HG03045 (cell line): ENCODE results near the gene IFT52.
"Not testable (repeated sequence)": the region's sequence is repeated elsewhere in the genome, so short reads cannot be mapped to it uniquely, and the experiment has no call there.

Experiments
- ATAC-seq: cut with Tn5 transposase; IDR thresholded peaks from one replicate; pipeline ENCODE4 v1.9.1; 2021; ENCODE audit warnings: mild to moderate bottlenecking, moderate library complexity; ENCODE audit not compliant: unreplicated experiment

Gene IFT52

GRCh38 chr20:43567477-43567876, 23.3 kb upstream of the IFT52 start:
- no peak for ATAC-seq

DNA sequence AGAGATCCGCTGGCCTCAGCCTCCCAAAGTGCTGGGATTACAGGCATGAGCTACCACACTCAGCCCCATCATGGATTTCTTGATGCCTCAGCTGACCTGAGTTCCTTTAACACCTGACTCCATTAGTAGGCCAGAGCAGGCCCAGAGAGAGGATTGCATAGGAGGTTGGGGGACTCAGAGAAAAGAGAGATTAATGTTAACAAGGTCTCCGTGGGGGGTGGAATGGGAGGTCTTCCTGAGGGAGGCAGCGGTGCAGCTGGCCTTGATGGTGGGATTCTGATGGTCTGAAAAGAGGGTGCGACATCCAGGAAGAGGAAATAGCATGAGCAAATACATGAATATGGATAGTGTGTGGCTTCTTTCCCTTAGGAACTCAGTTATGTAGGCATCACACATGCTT, 22.0 kb upstream of the IFT52 start:
- no peak for ATAC-seq

GRCh38 chr20:43569282-43569681, 21.5 kb upstream of the IFT52 start:
- ATAC-seq = no peak

GRCh38 chr20:43570496-43570895, 20.2 kb upstream of the IFT52 start:
- no peak for ATAC-seq

GRCh38 chr20:43571310-43571709, 19.4 kb upstream of the IFT52 start:
- no peak for ATAC-seq

DNA sequence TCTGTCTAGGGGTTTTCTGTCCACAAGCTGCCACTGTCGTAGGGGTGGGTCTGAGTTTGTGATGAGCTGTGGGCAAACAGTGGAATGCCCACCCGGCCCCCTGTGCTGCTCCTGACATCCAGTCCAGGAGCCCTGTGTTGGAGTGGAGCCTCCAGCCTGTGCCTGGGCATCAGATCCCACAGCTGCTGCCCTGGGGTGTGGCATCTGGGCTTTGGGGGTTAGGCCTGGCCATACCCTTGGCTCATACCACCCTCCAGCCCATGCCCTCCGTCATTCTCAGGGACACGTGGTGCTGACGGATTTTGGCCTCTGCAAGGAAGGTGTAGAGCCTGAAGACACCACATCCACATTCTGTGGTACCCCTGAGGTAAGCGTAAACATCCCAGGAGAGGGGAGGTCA, 19.0 kb upstream of the IFT52 start:
- no peak for ATAC-seq

- ATAC-seq = no peak
Observed at GRCh38 chr20:43572891-43573290, 17.8 kb upstream of the IFT52 start.

DNA sequence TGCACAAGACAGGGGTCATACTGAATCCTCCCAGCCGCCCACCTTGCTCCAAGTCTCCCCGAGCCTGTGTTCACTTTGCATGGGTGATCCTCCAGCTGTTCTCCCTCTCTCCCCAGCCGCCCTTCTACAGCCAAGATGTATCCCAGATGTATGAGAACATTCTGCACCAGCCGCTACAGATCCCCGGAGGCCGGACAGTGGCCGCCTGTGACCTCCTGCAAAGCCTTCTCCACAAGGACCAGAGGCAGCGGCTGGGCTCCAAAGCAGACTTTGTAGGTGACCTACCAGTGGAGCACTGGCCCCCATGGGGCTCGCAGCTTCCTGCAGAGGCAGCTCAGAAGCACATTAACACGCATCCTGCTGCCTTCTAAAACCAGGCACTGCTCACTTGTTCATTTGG, 14.6 kb upstream of the IFT52 start:
- ATAC-seq = no peak

GRCh38 chr20:43579861-43580793, 10.6 kb upstream of the IFT52 start:
- ATAC-seq = no peak

- ATAC-seq = no peak
Observed at GRCh38 chr20:43583133-43583864, 7.4 kb upstream of the IFT52 start.

DNA sequence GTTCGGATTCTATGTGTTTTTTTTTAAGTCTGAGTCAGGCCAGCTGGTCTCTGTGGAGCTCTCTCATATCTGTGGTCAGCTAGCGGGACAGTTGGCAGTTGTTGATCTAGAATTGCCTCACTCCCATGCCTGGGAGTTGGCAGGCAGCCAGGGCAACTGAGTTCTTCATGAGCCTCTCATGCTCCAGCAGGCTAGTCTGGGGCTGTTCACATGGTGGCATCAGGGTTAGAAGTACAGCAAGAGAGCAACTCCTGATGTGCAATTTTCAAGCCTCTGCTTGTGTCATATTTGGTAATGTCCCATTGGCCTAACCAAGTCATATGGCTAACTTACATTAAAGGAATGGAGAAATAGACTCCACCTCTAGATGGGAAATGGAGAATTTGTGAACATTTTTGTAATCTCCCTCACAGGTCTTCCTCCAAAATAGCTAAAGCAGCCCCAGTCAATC, 6.7 kb upstream of the IFT52 start:
- no peak for ATAC-seq

DNA sequence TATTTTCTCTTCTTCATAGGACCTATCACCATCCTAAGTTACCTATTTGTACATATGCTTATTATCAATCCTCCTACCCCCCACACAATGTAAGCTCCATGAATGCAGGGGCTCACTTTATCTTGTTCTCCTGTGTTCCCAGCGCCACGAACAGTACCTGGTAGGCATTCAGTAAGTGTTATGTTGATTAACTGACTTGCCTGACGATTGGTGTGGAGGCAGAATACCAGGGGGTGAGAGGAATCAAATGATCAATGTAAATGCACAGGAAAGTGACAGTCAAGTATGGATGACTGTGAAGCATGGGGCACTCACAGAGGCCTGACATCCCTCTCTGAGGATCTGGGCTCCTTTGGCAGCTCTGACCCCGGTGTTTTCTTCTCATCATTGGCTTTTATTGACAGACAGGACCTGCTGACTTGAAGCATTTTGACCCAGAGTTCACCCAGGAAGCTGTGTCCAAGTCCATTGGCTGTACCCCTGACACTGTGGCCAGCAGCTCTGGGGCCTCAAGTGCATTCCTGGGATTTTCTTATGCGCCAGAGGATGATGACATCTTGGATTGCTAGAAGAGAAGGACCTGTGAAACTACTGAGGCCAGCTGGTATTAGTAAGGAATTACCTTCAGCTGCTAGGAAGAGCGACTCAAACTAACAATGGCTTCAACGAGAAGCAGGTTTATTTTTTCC, 6.1 kb upstream of the IFT52 start:
- ATAC-seq = no peak

DNA sequence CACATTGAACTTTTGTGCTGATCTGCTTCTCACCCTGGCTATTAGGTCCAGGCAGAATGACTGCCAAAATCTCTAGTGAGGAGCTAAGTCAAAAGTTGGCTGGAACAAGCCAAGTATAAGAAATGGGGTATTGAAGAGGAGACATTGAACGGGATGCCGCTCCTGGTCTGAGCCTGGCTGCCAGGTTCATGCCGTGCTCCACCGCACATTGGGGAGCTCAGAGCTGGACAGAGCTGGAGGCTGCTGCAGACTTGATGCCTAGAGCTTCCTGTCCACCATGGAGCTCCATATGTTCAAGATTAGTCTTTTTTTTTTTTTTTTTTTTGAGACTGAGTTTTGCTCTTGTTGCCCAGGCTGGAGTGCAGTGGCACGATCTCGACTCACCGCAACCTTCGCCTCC, 4.1 kb upstream of the IFT52 start:
- ATAC-seq = no peak

GRCh38 chr20:43588526-43588925, 2.2 kb upstream of the IFT52 start:
- not testable (repeated sequence) for ATAC-seq

DNA sequence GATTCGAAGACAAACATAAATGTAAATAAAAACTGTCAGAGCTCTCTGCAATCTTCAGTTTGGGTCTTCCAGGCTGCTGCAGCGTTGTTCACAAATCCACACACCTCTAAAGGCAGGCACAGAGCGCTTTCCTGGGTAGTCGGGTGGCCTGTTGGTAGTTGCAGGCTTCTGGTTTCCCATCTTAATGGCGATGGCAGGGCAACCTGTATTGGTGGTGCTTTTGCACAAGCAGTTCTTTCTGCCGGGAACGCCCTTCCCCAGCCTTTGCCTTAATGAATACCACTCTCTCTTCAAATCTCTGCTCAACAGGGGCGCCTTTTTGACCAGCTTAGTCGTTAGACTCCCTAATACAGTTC, 723 bp upstream of the IFT52 start:
- ATAC-seq = no peak

- ATAC-seq = not testable (repeated sequence)
Observed at GRCh38 chr20:43601960-43602359, 11.2 kb downstream of the IFT52 start.

GRCh38 chr20:43603124-43603523, 12.4 kb downstream of the IFT52 start:
- no peak for ATAC-seq

GRCh38 chr20:43605715-43606114, 15.0 kb downstream of the IFT52 start:
- no peak for ATAC-seq

DNA sequence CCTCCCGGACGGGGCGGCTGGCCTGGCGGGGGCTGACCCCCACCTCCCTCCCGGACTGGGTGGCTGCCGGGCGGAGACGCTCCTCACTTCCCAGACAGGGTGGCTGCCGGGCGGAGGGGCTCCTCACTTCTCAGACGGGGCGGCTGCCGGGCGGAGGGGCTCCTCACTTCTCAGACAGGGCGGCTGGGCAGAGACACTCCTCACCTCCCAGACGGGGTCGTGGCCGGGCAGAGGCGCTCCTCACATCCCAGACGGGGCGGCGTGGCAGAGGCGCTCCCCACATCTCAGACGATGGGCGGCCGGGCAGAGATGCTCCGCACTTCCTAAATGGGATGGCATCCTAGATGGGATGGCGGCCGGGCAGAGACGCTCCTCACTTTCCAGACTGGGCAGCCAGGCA, 16.5 kb downstream of the IFT52 start:
- ATAC-seq = not testable (repeated sequence)

DNA sequence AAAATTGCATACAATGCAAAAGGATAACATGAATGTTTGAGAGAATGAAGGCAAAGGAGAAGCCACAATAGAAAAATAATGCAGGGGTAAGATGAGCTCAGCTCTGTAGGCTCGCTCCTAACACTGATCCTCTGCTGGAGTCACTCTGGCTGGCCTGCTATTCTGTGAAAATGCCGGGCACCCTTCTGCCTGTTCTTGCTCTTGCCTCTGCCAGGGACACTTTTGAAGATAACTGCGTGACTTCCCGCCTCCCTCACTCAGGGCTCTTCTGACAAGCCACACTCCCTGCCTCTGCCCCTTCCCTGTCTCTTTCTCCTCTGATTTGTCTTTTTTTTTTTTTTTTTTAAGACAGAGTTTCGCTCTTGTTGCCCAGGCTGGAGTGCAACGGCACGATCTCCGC, 40.9 kb downstream of the IFT52 start:
- no peak for ATAC-seq

DNA sequence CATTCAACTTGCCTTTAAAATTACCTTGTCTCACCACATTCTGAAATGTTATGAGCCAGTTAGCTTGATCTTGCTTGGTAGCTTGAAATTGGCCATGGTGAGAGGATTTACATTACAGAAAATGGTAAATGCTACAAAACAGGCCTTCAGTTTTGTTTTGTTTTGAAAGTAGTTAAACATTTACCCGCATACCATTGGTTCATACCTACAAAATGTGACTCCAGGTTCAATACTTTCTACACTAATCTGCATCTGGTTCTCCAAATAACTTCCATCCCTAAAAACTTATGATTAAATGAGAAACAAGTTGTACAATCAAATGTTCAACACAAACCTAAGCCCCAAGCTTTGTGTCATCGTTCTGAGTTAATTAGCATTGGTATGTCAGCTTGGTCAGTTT, 45.7 kb downstream of the IFT52 start:
- ATAC-seq = no peak

- no peak for ATAC-seq
Observed at GRCh38 chr20:43642548-43642947, 51.8 kb downstream of the IFT52 start.
